NCI-H510A (cell line): ENCODE measurements around the gene SLFN12L.
"Not testable (repeated sequence)": the region's sequence is repeated elsewhere in the genome, so short reads cannot be mapped to it uniquely, and the experiment has no call there.

Experiments used
- DNase-seq: peaks from one replicate; lab custom pipeline; 2025; lab: John Stamatoyannopoulos, UW

The SLFN12L gene

DNA sequence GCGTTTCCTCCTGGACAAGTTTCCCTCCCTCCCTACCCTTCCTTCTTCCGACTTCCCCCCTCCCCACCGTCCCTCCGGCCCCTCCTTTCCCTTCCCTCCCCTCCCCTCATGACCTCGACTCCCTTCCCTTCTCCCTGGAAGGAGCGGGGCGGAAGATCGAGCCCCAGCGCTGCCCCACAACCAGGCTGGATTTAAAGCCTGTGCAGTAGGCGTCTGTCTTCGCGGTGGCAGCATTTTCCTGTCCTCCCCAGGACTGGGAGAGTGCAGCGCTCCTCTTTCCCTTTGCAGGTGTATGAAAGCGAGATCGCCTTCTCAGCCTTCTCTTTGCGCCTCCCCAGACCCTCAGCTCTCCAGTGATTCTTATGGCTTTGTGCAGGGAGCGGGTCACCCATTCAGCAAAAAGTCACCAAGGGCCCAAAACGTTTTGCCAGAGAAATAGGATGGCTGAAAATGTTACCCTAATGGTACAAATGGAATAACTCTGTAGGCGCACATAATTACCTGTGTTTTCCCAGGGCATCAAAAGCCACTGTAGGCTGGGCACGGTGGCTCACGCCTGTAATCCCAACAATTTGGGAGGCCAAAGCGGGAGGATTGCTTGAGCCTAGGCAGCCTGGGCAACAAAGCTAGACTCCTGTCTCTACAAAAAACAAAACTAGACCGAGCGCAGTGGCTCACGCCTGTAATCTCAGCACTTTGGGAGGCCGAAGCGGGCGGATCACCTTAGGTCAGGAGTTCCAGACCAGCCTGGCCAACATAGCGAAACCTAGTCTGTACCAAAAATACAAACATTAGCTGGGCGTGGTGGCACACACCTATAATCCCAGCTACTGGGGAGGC lies 40.8 kb downstream of the SLFN12L start:
- no peak for DNase-seq

DNA sequence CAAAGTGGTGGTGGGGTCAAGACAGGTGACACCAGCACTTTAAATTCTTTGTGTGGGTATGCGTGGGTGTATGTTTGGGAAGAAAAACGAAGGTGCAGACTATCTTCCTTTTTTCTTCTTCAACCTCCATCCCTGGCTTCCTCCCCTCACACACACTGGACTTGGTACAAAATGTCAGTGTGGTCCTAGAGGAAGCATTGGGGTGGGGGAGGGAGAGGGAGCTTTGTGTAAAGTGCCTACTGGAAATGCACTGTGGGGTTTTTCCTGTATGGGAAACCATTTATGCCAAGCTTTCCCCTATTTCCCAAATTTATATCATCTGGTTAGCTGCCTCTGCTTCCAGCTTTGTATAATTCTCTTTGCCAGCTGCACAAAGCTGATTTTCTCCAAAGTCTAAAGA lies 44.4 kb downstream of the SLFN12L start:
- DNase-seq = no peak

DNA sequence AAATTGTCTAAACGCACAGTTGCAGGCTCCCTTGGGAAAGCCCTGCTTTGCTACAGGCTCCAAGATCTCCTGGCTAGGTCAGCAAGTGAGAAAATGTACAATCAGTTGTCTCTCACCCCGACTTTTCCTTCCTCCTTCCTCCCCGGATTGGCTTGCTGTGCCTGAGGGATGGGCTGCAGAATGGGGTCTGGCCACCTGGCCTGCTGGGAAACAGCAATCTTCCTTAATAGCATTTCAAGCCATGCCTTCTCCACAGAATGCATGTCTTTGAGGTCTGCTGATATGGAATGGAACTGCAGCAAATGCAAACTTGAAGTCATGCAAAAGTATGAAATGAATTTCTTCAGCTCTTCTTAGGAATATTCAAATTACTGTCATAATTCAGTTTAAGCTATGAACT lies 46.1 kb downstream of the SLFN12L start:
- no peak for DNase-seq

DNA sequence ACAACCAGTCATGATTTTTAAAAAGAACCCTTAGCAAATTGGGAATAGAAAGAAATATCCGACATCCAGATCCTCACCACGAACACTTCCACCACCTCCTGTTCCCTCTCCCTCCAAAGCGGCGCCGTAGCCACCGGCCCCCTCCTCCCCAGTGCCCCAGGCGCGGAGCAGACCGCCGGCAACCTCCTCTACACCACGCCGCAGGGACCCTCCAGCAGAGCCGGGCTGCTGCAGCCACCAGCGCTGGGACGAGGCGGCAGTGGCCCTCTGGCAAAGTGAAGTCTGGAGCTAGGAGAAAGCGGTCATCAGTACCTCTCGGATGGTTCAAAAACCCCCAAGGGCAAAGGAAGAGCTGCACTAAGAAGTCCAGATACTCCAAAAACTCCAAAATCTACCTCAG lies 47.5 kb downstream of the SLFN12L start:
- DNase-seq = no peak

DNA sequence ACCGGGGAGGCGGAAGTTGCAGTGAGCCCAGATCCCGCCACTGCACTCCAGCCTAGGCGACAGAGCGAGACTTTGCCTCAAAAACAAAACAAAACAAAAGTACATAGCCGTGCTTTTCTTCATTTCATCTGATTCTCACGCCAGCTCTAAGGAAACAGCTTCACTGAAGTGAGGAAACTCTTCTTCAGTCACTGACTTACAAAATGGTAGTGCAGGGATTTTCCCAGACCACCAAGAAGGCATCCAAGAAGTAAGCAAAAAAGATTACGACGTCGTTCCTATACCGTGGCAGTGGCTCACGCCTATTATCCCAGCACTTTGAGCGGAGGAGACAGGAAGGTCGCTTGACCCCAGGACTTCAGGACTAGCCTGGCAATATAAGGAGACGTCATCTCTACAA lies 48.5 kb downstream of the SLFN12L start:
- DNase-seq = no peak

DNA sequence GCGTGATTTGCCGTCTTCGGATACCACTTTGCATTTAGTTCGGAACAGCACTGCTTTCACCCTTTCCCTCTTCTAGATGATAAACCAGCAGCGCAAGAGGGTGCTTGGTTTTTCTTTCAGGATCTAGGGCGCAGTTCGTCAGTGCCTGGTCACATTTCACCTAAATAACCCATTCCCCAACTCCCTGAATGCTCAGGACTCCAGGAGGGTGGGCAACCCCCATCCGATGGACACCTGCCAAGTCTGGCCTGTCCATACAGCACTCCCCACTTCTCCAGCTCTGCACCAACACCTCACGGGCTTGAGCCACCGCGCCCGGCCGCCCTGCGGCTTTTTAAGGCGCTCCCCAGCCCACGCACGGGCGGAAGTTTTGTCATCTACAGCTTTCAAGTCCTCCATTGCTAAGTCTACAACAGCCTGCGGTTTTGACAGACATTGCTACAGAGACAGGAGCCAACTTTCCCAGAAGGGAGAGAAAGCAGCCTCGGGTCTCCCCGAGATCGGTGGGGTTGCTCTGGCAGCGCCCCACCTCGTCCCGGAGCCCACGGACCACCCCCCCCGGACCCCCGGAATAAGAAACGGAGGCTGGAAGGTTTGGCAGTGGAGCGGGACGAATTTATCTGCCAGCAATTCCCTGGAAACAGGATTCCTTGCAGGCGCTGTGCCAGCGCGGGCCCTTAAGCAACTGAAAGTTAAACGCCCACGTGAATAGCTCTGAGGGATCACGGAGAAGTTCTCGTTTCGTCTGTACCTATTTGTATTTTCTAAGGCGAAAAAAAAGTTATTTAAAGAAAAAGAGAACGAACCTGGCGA lies 50.4 kb downstream of the SLFN12L start:
- no peak for DNase-seq

DNA sequence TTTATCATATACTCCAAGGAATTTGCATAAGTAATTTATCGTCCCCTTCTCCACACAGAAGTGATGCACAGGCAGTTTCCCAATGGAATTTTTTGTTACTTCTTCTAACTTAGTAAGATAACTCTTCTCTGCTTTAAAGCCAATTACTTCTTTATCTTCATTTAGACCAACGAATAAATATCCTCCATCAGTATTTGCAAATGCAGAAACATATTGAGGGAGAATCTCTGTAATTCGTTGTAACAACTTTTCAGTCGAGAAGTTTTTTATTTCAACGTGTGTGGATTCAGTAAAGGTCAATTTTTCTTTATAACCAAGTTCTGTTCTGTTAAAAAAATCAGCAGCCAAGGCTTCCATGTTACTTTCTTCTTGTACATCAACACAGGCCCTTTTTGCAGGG lies 58.2 kb downstream of the SLFN12L start:
- no peak for DNase-seq

DNA sequence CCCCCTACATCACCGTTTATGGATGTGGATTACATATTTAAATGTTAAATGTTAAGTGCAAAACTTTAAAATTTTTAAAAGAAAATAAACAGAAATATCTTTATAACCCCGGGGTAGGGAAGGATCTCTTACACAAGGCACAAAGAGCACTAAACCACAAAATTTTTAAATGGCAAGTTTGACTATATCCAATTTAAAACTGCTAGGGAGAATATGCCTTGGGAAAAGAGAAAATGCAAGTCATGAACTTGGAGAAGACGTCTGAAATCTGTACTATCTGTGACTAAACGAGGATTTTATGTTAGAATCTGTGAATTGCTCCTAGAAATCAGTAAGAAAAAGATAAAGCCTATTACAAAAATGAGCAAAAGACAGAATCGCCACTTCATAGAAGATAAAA lies 60.2 kb downstream of the SLFN12L start:
- no peak for DNase-seq

DNA sequence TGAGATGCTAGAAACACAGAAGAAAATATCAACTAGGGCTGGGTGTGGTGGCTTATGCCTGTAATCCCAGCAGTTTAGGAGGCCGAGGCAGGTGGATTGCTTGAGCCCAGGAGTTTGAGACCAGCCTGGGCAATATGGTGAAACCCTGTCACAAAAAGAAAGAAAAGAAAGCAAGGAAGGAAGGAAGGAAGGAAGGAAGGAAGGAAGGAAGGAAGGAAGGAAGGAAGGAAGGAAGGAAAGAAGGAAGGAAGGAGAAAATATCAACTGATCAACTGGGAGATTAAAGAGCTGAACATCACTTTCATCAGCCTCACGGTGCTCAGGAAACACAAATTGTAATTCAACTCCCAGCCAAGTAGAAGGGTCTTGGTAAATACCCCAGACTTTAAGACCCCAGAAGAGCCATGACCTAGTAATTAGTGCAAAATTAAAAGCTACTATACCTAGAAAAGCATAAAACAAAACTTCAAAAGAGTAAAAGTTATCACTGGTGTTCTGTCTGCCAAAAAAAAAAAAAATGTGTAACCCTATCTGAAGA lies 61.1 kb downstream of the SLFN12L start:
- no peak for DNase-seq

DNA sequence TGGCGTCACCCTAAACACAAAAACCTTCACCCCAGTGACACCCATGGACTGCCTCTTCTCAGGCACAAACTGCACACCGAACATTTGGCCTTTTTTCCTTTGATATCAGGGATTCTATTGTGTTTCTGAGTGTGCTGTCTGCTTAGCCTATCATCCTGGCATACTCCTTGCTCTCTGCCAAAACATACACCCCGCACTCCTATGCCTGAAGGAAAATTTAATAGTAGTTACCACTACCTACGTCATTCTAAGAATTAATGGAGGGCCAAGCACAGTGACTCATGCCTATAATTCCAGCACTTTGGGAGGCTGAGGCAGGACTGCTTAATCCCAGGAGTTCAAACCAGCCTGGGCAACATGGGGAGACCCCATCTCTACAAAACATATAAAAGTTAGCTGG lies 69.0 kb downstream of the SLFN12L start:
- DNase-seq = no peak

DNA sequence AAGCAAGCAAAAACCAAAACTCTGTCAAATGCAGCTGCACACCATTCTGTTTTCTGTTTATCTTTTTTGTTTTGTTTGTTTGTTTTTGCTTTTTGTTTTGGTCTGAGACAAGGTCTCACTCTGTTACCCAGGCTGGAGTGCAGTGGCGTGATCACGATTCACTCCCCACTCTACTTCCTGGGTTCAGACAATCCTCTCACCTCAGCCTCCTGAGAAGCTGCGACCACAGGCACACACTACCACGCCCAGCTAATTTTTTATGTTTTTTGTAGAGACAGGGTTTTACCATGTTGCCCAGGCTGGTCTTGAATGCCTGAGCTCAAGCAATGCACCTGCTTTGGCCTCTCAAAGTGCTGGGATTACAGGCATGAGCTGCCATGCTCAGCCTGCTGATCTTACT lies 69.7 kb downstream of the SLFN12L start:
- DNase-seq = no peak

DNA sequence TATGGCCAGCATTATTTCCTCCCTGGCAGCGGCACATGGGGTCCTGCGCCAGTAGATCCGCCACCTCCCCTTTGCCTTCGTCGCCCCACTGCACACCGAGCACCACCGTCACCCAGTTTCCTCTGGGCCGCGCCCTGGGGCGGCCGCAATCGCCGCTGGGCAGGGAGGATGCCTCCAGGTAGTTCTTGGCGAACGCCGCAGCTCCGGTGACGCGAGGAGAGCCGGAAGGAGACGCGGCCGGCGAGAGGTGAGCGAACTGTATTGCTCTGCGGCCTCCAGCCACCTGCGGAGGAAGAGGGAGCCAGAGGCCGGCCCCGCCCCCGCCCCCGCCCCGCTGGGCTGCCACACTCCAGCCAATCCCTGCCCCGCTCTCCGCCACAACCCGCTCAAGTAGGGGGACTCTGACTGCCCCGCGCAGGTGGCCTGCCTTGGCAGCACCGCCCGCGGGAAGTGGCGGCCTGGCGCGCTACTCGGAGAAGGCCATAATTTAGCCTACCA lies 77.1 kb downstream of the SLFN12L start:
- peak; percentile 70 for DNase-seq

DNA sequence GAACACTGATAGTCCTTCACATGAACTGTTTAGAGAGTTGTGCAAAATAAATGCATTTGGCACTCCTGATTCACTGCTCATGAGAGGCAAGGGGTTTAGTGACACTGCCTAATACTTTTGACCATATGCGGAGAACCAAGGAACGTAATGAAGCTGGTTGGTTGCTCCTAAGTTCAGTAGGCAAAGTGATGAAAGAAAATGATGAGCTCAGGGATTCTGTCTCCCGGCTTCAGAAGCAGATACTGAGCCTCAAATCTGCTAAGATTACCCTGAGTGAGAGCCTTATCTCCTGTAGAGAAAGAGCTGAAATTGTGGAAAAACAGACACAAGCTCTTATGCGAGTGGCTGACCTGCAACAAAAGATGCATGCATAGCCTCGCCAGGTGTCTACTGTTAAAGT lies 83.4 kb downstream of the SLFN12L start:
- DNase-seq = not testable (repeated sequence)

DNA sequence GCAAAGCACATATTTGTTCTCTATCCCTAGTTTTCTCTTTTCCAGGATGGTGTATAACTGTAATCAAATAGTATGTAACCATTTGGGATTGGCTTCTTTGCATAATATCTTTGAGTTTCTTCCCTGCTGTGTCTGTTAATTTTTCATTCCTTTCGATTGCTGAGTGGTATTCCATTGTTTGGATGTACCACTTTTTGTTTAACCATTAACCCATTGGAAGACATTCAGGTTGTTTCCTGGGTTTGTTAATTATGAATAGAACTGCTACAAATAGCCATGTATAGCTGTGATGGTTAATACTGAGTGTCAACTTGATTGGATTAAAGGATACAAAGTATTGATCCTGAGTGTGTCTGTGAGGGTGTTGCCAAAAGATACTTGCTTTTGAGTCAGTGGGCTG lies 84.3 kb downstream of the SLFN12L start:
- no peak for DNase-seq

DNA sequence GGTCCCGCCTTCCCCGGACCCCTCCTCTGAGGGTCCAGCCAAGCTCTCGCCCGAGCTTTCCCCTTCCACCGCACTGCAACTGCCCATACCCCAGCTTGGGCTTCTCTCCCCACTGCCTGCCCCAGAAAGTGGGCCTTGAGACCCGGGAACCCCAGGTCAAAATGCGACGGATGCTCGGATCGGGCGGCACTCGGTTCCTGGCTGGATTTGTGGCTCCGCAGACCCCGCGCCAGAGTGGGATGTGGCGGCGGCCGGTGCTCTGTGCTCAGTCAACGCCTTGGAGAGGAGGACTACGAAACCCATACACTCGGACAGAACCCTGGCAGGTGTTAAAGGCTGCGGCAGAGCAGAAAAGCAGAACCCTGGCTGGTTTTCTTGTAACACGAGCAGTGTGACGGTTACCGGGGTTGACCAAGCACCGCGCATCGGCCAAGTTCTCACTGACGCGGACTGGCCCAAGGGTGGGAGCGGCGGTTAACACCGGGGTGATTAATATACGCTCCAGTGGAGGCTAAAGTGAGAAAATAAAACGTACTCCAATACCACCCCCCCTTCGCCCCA lies 88.0 kb downstream of the SLFN12L start:
- no peak for DNase-seq

DNA sequence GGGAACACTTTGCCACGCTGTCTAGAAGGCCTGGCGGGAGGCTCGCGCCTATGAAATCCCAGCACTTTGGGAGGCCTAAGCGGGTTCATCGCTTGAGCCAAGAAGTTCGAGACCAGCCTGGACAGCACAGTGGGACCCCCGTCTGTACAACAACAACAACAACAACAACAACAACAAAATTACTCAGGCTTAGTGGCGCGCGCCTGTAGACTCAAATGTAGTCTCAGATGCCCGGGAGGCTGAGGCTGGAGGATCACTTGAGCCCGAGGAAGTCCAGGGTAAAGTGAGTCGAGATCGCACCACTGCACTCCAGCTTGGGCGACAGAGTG lies 88.6 kb downstream of the SLFN12L start:
- DNase-seq = no peak

DNA sequence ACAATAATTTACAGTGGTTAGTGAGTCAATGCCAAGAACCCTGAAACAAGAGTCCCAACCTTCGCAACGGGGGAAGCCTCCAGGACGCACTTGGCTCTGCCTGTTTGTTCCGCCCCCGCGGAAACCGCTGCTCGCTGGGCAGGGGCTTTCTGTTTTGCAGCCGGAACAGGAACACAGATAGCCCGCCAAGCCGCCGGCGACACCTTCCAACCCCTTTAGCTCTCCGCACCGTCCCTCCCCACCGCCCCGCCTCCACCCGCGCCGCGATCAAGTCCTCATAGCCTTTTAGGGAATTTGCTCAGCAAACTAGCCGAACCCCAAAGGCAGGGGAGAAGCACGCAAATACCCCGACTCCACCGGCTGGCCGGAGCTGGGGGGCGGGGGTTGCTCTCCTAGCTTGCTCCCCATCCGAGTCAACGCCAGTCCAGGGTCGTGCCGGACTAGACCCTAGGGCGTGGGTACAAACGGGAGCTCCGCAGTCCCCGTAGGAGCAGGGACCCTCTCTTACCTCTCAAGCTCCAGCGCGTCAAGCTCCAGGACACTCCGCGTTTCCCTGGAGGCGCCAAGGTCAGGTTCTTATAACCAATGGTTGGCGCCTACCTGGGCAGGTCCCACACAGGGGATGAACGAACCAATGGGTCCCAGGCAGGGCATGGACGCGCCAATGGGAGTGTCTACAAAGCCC lies 89.1 kb downstream of the SLFN12L start, which contains the start of gene SLFN13:
Gene SLFN13, minus strand, starts transcription at position 553 of the 685 bp plus-strand sequence. CDS start 3,086 bp downstream, outside the sequence.
- DNase-seq = peak; percentile 80

DNA sequence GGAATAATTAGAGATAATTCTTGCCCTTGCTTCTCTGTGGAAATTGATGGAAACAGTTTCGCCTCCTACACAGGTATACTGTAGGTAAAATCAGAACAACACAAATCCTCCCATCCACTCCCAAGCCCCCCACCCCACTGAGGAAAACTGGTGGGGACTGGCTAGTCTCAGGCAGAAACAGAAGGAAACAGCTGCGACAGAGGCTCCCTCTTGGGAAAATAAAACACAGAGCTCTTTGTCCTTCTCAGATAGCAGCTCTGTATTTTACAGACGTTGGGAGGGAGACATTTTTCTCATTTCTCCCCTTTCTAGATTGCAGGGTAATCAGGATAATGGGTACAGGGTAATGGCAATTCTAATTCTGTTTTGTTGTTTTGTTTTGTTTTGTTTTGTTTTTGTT lies 90.0 kb downstream of the SLFN12L start:
- DNase-seq = no peak

DNA sequence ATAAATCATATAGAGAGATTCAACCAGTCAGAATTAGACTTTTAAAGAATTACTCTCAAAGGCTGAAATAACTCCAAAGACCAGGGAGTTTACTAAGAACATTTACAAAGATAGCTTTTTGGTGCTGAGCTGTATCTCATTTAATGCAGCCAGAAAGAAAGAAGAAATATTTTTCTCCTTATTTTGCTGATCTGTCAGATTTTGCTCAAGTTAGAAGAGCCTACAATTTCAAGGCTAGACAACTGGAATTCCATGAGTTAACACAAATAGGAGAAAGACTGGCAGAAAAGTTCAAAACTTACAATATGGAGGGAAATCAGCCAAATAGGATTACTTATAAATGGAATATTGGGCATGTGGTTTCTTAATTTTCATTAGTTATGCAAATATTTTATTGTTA lies 99.0 kb downstream of the SLFN12L start:
- no peak for DNase-seq

DNA sequence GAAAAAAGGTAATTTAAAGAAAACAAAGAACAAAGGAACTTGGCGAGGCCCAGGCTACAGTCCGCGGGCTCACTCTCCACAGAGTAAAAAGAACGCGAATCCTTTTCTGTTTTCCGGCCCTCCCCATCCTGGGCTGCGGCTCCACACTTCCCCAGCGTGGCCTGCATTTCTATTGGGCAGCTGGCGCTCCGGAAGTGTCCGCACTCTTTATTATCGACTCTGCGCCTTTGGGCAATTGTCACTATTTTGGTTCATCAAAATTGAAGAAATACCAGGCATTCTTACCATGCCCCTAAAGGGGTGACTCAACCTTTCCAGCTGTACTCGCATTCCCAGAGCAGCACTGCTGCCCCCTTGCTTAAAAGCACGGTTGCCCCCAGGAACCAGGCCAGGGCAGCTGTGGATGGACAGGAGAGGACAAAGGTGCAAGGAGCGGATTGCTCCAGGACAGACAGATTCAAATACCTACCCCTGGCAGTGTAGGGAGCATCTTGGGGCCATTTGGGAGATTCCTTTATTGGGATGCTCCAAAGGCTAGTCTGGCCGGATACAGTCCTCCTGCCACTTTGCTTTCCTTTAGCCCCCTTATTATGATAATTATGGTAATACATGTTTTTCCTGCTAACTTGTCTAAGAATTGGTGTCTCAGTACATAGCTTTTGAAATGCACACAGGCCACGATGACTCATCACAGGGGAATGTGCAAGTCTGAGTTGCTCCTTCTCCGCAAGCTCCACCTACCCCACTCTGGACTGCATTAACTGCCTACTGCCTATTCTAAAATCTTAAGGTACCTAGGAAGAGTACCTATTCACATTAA lies 104.2 kb downstream of the SLFN12L start:
- no peak for DNase-seq
